Endothelial cell of umbilical vein (primary cell): ENCODE data around the gene AMOT. TPM values are rescaled to one million over a fixed set of nuclear protein-coding genes. Genes with fewer than 3 reads are reported as not detected.

Source experiments
- BruUV-seq: library from RNA; stranded (reverse); fragments of 400-500 nt; replicated peaks from 2 replicates; lab custom pipeline; 2021; lab: Mats Ljungman, UMichigan
- CTCF ChIA-PET: fragments of 300-600, 350-600 bp; sonication (Branson Sonifier 250); formaldehyde crosslinking; loops from one replicate; lab custom pipeline; 2021; ENCODE audit warnings: antibody characterized with exemption, inconsistent platforms; lab: Charles Lee
- POLR2A ChIA-PET: fragments of 300-600, 350-600 bp; sonication (Branson Sonifier 250); formaldehyde crosslinking; loops from one replicate; lab custom pipeline; 2021; ENCODE audit warnings: antibody characterized with exemption, inconsistent platforms; lab: Charles Lee
- DNase-seq: peaks from one replicate; pipeline ENCODE4 v3.0.0-alpha.2; 2011; ENCODE audit warnings: low read depth, low spot score
- FAIRE-seq: peaks from 2 replicates; lab custom pipeline; 2011; peaks lifted over from hg19 to GRCh38; lab: Jason Lieb, UNC
- H2AFZ ChIP-seq: 2 replicates; pipeline ENCODE4 v1.6.0; 2012; ENCODE audit warnings: low read depth, low read length, control low read depth, inconsistent platforms
- H3K27ac ChIP-seq: 2 replicates; pipeline ENCODE4 v1.5.1; 2011; ENCODE audit warnings: low read depth, mild to moderate bottlenecking, control low read depth, low read length, moderate library complexity; ENCODE audit not compliant: insufficient read depth
- H3K27me3 ChIP-seq, 2 experiments: 2 replicates each; pipeline versions ENCODE4 v1.6.0 to v1.6.1; 2011; ENCODE audit warnings: low read length in 2 of 2, mixed read lengths in 1 of 2; ENCODE audit not compliant: control insufficient read depth in 2 of 2, insufficient read depth in 2 of 2
- H3K36me3 ChIP-seq, 2 experiments: 2 replicates in 1 of 2; 3 replicates in 1 of 2; pipeline ENCODE4 v1.5.1; 2011; ENCODE audit warnings: low read length in 2 of 2, mild to moderate bottlenecking in 1 of 2, moderate library complexity in 1 of 2; ENCODE audit not compliant: control insufficient read depth in 2 of 2, insufficient read depth in 2 of 2; ENCODE audit errors: extremely low read depth in 1 of 2
- H3K4me1 ChIP-seq: 3 replicates; pipeline ENCODE4 v1.5.1; 2011; ENCODE audit warnings: mild to moderate bottlenecking, low read length; ENCODE audit not compliant: control insufficient read depth, insufficient read depth; ENCODE audit errors: extremely low read depth
- H3K4me2 ChIP-seq: 2 replicates; pipeline ENCODE4 v1.6.1; 2011; ENCODE audit warnings: low read length, control low read depth, mixed read lengths; ENCODE audit not compliant: insufficient read depth
- H3K4me3 ChIP-seq, 3 experiments: fragments of 200-600 bp in 1 of 3; sonication (generic), shearing (Covaris generic) in 1 of 3; replicated peaks in 1 of 3; 2 replicates each; pipeline ENCODE4 v1.5.1; 2011 to 2016; ENCODE audit warnings: control low read depth in 3 of 3, low read length in 3 of 3, mild to moderate bottlenecking in 2 of 3, inconsistent platforms in 1 of 3, low read depth in 1 of 3, moderate library complexity in 1 of 3; ENCODE audit not compliant: insufficient read depth in 1 of 3
- H3K79me2 ChIP-seq: 2 replicates; pipeline ENCODE4 v1.6.0; 2012; ENCODE audit warnings: low read length, inconsistent platforms; ENCODE audit not compliant: control insufficient read depth, insufficient read depth
- H3K9ac ChIP-seq: replicated peaks from 2 replicates; pipeline ENCODE3; 2011; ENCODE audit warnings: low read length, control low read depth; ENCODE audit not compliant: insufficient read depth; ENCODE audit errors: extremely low read depth
- H3K9me1 ChIP-seq: replicated peaks from 3 replicates; pipeline ENCODE4 v1.6.0; 2011; ENCODE audit warnings: mild to moderate bottlenecking, low read length; ENCODE audit not compliant: control insufficient read depth, insufficient read depth; ENCODE audit errors: extremely low read depth
- H3K9me3 ChIP-seq: replicated peaks from 2 replicates; pipeline ENCODE4 v1.5.1; 2012; ENCODE audit warnings: low read length, inconsistent platforms; ENCODE audit not compliant: control insufficient read depth, insufficient read depth
- H4K20me1 ChIP-seq: replicated peaks from 2 replicates; pipeline ENCODE3; 2011; ENCODE audit warnings: mild to moderate bottlenecking, low read length; ENCODE audit not compliant: control insufficient read depth, insufficient read depth; ENCODE audit errors: extremely low read depth
- FOS ChIP-seq: IDR thresholded peaks from 2 replicates; pipeline ENCODE4 v1.6.1; 2011; ENCODE audit warnings: mild to moderate bottlenecking, low read length, moderate library complexity, borderline replicate concordance; ENCODE audit not compliant: insufficient read depth
- JUN ChIP-seq: IDR thresholded peaks from 2 replicates; pipeline ENCODE4 v1.6.1; 2011; ENCODE audit warnings: borderline replicate concordance, low read depth; ENCODE audit not compliant: insufficient read length, insufficient read depth
- MYC ChIP-seq: IDR thresholded peaks from one replicate; pipeline ENCODE4 v1.6.1; 2011; ENCODE audit warnings: mild to moderate bottlenecking, low read depth, low read length
- POLR2A ChIP-seq: IDR thresholded peaks from 2 replicates; pipeline ENCODE4 v1.6.1; 2012; ENCODE audit warnings: low read depth, mild to moderate bottlenecking, control low read depth, low read length
- POLR2AphosphoS5 ChIP-seq: IDR thresholded peaks from 2 replicates; pipeline ENCODE4 v1.6.1; 2012; ENCODE audit warnings: low read depth, mild to moderate bottlenecking, control low read depth, low read length, moderate library complexity; ENCODE audit not compliant: insufficient read depth
- dilution Hi-C: fragments of 300-500 bp; cut with MboI; formaldehyde crosslinking; loops from one replicate; pipeline ENCODE4 v1.15.0; 2019; ENCODE audit warnings: low sequenced_read_pairs; ENCODE audit not compliant: extremely low pct_ligation_motif_present
- intact Hi-C: fragments of 100-400 bp; cut with micrococcal nuclease; formaldehyde crosslinking; loops from one replicate; pipeline ENCODE4 v1.10.0; 2022
- polyA plus RNA-seq, 4 experiments: library from polyadenylated mRNA; depleted of rRNA in 3 of 4; stranded (reverse) in 3 of 4; unstranded in 1 of 4; fragments of >200 nt; gene quantifications; 2 replicates each; pipeline versions ENCODE4 v1.2.1 to v1.2.3, GENCODE V29; 2011 to 2012; ENCODE audit warnings: missing spikeins in 1 of 4
- total RNA-seq: library from RNA; stranded (reverse); gene quantifications from 2 replicates; pipeline ENCODE4 v1.2.3, GENCODE V29; 2021
- TF ChIP-seq, protein P1 (sequence below): IDR thresholded peaks from 2 replicates; pipeline ENCODE4 v1.6.1; 2011; ENCODE audit not compliant: insufficient read depth, insufficient read length

The AMOT gene
- total and polyA plus RNA-seq, 2 donors (not counting 3 experiments of a cell fraction or from before 2014, with no cell fraction given) = 0.68 to 3.5 TPM

DNA sequence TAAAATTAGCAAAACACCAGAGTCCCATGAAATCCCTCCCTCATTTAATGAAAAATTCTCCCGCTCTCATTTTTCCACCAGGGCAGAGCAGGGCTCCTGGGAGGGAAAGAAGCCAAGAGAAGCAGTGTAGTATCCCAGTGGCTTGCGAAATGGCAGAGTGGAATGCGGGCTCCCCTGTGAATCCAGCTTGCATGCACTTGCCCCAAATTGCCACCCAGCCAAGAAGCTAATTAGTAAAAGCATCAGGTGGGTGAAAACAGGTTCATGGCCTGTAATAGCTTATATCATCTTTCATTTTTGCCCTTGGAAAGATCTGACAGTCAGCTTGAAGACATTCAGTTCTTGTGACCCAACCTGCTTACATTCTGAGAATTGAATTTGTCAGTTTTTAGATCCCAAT is 10.1 kb downstream of the AMOT start:
- no peak for FAIRE-seq
- no TSS peak for BruUV-seq

DNA sequence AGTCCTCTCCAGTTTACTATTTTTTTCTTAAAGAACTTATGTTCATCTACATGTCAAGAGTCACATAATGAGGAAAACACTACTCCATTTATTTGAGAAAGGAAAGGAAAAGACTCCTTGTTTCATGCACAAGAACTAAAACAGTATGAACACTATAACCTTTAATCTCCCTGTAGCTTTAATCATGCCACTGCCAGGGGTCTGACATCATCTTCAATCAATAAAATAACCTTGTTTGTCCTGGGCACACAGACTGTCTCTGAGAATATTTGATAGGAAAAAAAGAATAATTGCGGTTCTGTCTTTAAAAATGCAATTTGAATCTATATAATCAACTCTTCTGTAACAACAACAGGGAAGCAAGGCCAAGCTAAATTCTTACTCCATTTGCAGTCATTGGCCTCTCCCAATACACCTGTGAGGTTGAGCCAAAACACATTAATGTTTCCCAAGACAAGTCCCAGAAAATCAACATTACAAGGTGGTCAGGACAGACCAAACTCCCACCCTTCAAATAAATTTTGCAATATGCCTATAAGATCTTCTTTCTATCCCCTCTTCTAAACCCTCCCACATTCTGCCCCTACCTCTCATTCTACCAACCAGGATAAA is 13.2 kb downstream of the AMOT start:
- no peak overlapping the region for H3K4me3 ChIP-seq
- BruUV-seq = no TSS peak
- dilution Hi-C loops = no loop called here

More for the DNA sequence above, 10.1 kb downstream of the AMOT start:
- no peaks in the 10 kb centered on the region for H3K79me2 ChIP-seq
- no peak overlapping the region for H3K9ac ChIP-seq
- intact Hi-C loops (no loop called here), dilution Hi-C loops (no loop called here)
- H3K36me3 ChIP-seq = no peaks in the 10 kb centered on the region
- no peak overlapping the region for H3K27ac ChIP-seq
- no peaks in the 10 kb centered on the region for H3K9me1 ChIP-seq
- H3K27me3 ChIP-seq = no peaks in the 10 kb centered on the region
- no peaks in the 10 kb centered on the region for H3K4me1 ChIP-seq
- no peaks in the 10 kb centered on the region for H4K20me1 ChIP-seq
- H2AFZ ChIP-seq = no peak overlapping the region
- no peak overlapping the region for H3K4me3 ChIP-seq
- no peaks in the 10 kb centered on the region for H3K9me3 ChIP-seq
- no peak for TF ChIP-seq JUN
- TF ChIP-seq, protein P1, sequence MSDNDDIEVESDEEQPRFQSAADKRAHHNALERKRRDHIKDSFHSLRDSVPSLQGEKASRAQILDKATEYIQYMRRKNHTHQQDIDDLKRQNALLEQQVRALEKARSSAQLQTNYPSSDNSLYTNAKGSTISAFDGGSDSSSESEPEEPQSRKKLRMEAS = no peak
- TF ChIP-seq FOS = no peak
- TF ChIP-seq MYC = no peak
- no peak for TF ChIP-seq POLR2AphosphoS5
- no peak for TF ChIP-seq POLR2A
- DNase-seq = no peak
- CTCF ChIA-PET = no interaction called here
- POLR2A ChIA-PET = no interaction called here
- no peak overlapping the region for H3K4me2 ChIP-seq

More for the DNA sequence above, 13.2 kb downstream of the AMOT start:
- ChIA-PET CTCF (no interaction called here), POLR2A (no interaction called here)
- H3K79me2 ChIP-seq = no peaks in the 10 kb centered on the region
- no peaks in the 10 kb centered on the region for H3K9me1 ChIP-seq
- DNase-seq (no peak), FAIRE-seq (no peak)
- no peak for TF ChIP-seq POLR2A
- no peak for TF ChIP-seq FOS
- no peaks in the 10 kb centered on the region for H3K27me3 ChIP-seq
- H2AFZ ChIP-seq = no peak overlapping the region
- H3K4me2 ChIP-seq = no peak overlapping the region
- no peaks in the 10 kb centered on the region for H4K20me1 ChIP-seq
- no peaks in the 10 kb centered on the region for H3K9me3 ChIP-seq
- H3K9ac ChIP-seq = no peak overlapping the region
- no peaks in the 10 kb centered on the region for H3K36me3 ChIP-seq
- no peak overlapping the region for H3K27ac ChIP-seq
- H3K4me1 ChIP-seq = no peaks in the 10 kb centered on the region
- intact Hi-C loops = no loop called here
